Activated naive CD8-positive, alpha-beta T cell (primary cell): ENCODE data around the gene FTH1.
"Not testable (repeated sequence)": the region's sequence is repeated elsewhere in the genome, so short reads cannot be mapped to it uniquely, and the experiment has no call there.

Source experiments
- H3K27ac Mint-ChIP-seq: one replicate; pipeline ENCODE4 v1.8.0; 2021; ENCODE audit warnings: mixed read lengths
- H3K27me3 Mint-ChIP-seq: one replicate; pipeline ENCODE4 v1.8.0; 2021; ENCODE audit warnings: mixed read lengths
- H3K36me3 Mint-ChIP-seq: one replicate; pipeline ENCODE4 v1.8.0; 2021; ENCODE audit warnings: mixed read lengths
- H3K4me1 Mint-ChIP-seq: one replicate; pipeline ENCODE4 v1.8.0; 2021; ENCODE audit warnings: low read depth, mixed read lengths
- H3K4me3 Mint-ChIP-seq: one replicate; pipeline ENCODE4 v1.8.0; 2021; ENCODE audit warnings: mild to moderate bottlenecking, mixed read lengths
- H3K9me3 Mint-ChIP-seq: one replicate; pipeline ENCODE4 v1.8.0; 2021; ENCODE audit warnings: low read depth, mixed read lengths

The FTH1 gene

GRCh38 chr11:61967116-61967923 lies at the start of gene FTH1:
Gene FTH1 (minus strand): TSS chr11:61967634. CDS start chr11:61967425, 209 bp downstream.
- H3K36me3 Mint-ChIP-seq, result peaks cover 20% of the 10 kb centered on the region
- H3K27ac Mint-ChIP-seq, result peak within 1 kb of the TSS; percentile 88
- H3K4me1 Mint-ChIP-seq, result peaks cover 66% of the 10 kb centered on the region
- peak within 1 kb of the TSS; percentile 94 for H3K4me3 Mint-ChIP-seq
- H3K27me3 Mint-ChIP-seq, result no peaks in the 10 kb centered on the region
- no peaks in the 10 kb centered on the region for H3K9me3 Mint-ChIP-seq

- H3K9me3 Mint-ChIP-seq, result no peaks in the 10 kb centered on the region
- H3K4me3 Mint-ChIP-seq, result no peak overlapping the region
- no peaks in the 10 kb centered on the region for H3K4me1 Mint-ChIP-seq
- no peaks in the 10 kb centered on the region for H3K27me3 Mint-ChIP-seq
- no peak overlapping the region for H3K27ac Mint-ChIP-seq
- H3K36me3 Mint-ChIP-seq, result no peaks in the 10 kb centered on the region
Measured at GRCh38 chr11:62015615-62016014, 48.2 kb upstream of the FTH1 start.

- Mint-ChIP-seq H3K9me3 (no peaks in the 10 kb centered on the region), H3K27ac (no peak overlapping the region), H3K27me3 (no peaks in the 10 kb centered on the region), H3K4me3 (no peak overlapping the region), H3K36me3 (no peaks in the 10 kb centered on the region), H3K4me1 (no peaks in the 10 kb centered on the region)
Measured at GRCh38 chr11:62013537-62014476, 46.4 kb upstream of the FTH1 start.

GRCh38 chr11:62012832-62013461 lies 45.5 kb upstream of the FTH1 start:
- H3K9me3 Mint-ChIP-seq, result no peaks in the 10 kb centered on the region
- no peaks in the 10 kb centered on the region for H3K36me3 Mint-ChIP-seq
- H3K27me3 Mint-ChIP-seq, result no peaks in the 10 kb centered on the region
- H3K4me3 Mint-ChIP-seq, result no peak overlapping the region
- no peaks in the 10 kb centered on the region for H3K4me1 Mint-ChIP-seq
- H3K27ac Mint-ChIP-seq, result no peak overlapping the region

- Mint-ChIP-seq H3K27me3 (no peaks in the 10 kb centered on the region), H3K9me3 (no peaks in the 10 kb centered on the region), H3K4me1 (no peaks in the 10 kb centered on the region), H3K27ac (no peak overlapping the region), H3K4me3 (no peak overlapping the region), H3K36me3 (no peaks in the 10 kb centered on the region)
Measured at GRCh38 chr11:62012451-62012831, 45.0 kb upstream of the FTH1 start.

- no peak overlapping the region for H3K4me3 Mint-ChIP-seq
- H3K36me3 Mint-ChIP-seq, result no peaks in the 10 kb centered on the region
- no peaks in the 10 kb centered on the region for H3K4me1 Mint-ChIP-seq
- H3K27ac Mint-ChIP-seq, result no peak overlapping the region
- no peaks in the 10 kb centered on the region for H3K27me3 Mint-ChIP-seq
- H3K9me3 Mint-ChIP-seq, result no peaks in the 10 kb centered on the region
Measured at GRCh38 chr11:62011881-62012280, 44.4 kb upstream of the FTH1 start.

GRCh38 chr11:62010935-62011528 lies 43.6 kb upstream of the FTH1 start:
- Mint-ChIP-seq H3K4me3 (no peak overlapping the region), H3K27me3 (no peaks in the 10 kb centered on the region), H3K27ac (no peak overlapping the region), H3K36me3 (no peaks in the 10 kb centered on the region), H3K4me1 (no peaks in the 10 kb centered on the region), H3K9me3 (no peaks in the 10 kb centered on the region)

- H3K27ac Mint-ChIP-seq, result no peak overlapping the region
- H3K9me3 Mint-ChIP-seq, result no peaks in the 10 kb centered on the region
- no peak overlapping the region for H3K4me3 Mint-ChIP-seq
- H3K4me1 Mint-ChIP-seq, result no peaks in the 10 kb centered on the region
- H3K36me3 Mint-ChIP-seq, result no peaks in the 10 kb centered on the region
- H3K27me3 Mint-ChIP-seq, result no peaks in the 10 kb centered on the region
Measured at GRCh38 chr11:62008193-62008592, 40.8 kb upstream of the FTH1 start.

GRCh38 chr11:62004473-62004872 lies 37.0 kb upstream of the FTH1 start:
- peaks cover 4% of the 10 kb centered on the region for H3K36me3 Mint-ChIP-seq
- H3K27ac Mint-ChIP-seq, result no peak overlapping the region
- H3K27me3 Mint-ChIP-seq, result no peaks in the 10 kb centered on the region
- H3K4me3 Mint-ChIP-seq, result no peak overlapping the region
- no peaks in the 10 kb centered on the region for H3K4me1 Mint-ChIP-seq
- H3K9me3 Mint-ChIP-seq, result peaks cover under 1% of the 10 kb centered on the region

- H3K9me3 Mint-ChIP-seq, H3K4me1 Mint-ChIP-seq, H3K27me3 Mint-ChIP-seq, H3K27ac Mint-ChIP-seq, H3K4me3 Mint-ChIP-seq: not testable (repeated sequence)
- H3K36me3 Mint-ChIP-seq, result peaks cover 13% of the 10 kb centered on the region
Measured at GRCh38 chr11:62002283-62002682, 34.8 kb upstream of the FTH1 start.

- Mint-ChIP-seq H3K4me1 (no peaks in the 10 kb centered on the region), H3K27ac (no peak overlapping the region), H3K9me3 (peaks cover 7% of the 10 kb centered on the region), H3K4me3 (no peak overlapping the region), H3K36me3 (peaks cover 13% of the 10 kb centered on the region), H3K27me3 (no peaks in the 10 kb centered on the region)
Measured at GRCh38 chr11:62001450-62002191, 34.2 kb upstream of the FTH1 start.

- peaks cover 7% of the 10 kb centered on the region for H3K9me3 Mint-ChIP-seq
- no peaks in the 10 kb centered on the region for H3K4me1 Mint-ChIP-seq
- no peaks in the 10 kb centered on the region for H3K27me3 Mint-ChIP-seq
- H3K27ac Mint-ChIP-seq, result no peak overlapping the region
- peaks cover 13% of the 10 kb centered on the region for H3K36me3 Mint-ChIP-seq
- H3K4me3 Mint-ChIP-seq, result no peak overlapping the region
Measured at GRCh38 chr11:62000539-62001446, 33.4 kb upstream of the FTH1 start.

GRCh38 chr11:61999141-61999975 lies 31.9 kb upstream of the FTH1 start:
- no peak overlapping the region for H3K4me3 Mint-ChIP-seq
- H3K27me3 Mint-ChIP-seq, result no peaks in the 10 kb centered on the region
- no peaks in the 10 kb centered on the region for H3K4me1 Mint-ChIP-seq
- H3K36me3 Mint-ChIP-seq, result peaks cover 13% of the 10 kb centered on the region
- peaks cover 7% of the 10 kb centered on the region for H3K9me3 Mint-ChIP-seq
- no peak overlapping the region for H3K27ac Mint-ChIP-seq
